Frontal cortex (tissue), 4 donors: ENCODE data around the gene CYBA. TPM values are rescaled to one million over a fixed set of nuclear protein-coding genes. Genes with fewer than 3 reads are reported as not detected.

ENCODE experiments used
- DNase-seq, 2 donors: peaks; one replicate each; pipeline ENCODE4 v3.0.0; 2012; ENCODE audit warnings: low spot score in 2 of 2
- FAIRE-seq: peaks from 2 replicates; lab custom pipeline; 2012; peaks lifted over from hg19 to GRCh38; lab: Jason Lieb, UNC
- total RNA-seq: library from RNA; depleted of rRNA; stranded (reverse); fragments of >200 nt; gene quantifications from one replicate; pipeline ENCODE4 v1.2.3, GENCODE V29; 2014
- donor health status: control.
- donor health status: control.
- donor health status: control.

Gene CYBA
- total RNA-seq, 1 donor from 2014 or later: 24.9 TPM

DNA sequence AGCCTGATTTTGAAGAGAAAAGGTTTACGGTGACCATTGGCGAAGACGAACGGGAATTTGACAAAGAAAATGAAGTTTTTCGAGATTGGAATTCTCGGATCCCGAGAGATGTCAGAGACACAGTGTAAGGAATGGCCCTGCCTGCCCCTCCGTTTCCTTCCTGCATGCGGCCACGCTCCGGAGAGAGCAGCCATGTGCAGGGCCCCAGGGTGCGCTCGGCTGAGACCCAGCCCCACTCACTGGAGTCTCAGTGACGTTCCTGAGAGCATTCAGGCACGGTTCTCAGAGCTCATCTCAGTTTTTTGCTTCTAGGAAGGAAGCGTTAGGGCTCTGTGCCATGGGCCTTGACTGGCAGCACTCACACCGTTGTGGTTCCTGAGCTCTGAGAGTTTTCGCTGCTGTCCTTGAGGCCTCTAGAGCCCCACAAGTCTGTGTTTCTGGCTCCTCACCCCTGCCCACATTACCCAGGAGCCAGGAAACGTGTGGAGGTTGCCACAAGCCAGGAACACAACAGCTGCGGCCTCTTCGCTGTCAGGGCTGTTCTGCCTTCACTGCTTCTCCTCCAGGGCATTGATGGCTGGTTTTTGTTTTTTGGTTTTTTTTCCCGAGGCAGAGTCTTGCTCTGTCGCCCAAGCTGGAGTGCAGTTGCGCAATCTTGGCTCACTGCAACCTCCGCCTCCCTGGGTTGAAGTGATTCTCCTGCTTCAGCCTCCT is 50.9 kb downstream of the CYBA start:
- FAIRE-seq: no peak
- no peak for DNase-seq

DNA sequence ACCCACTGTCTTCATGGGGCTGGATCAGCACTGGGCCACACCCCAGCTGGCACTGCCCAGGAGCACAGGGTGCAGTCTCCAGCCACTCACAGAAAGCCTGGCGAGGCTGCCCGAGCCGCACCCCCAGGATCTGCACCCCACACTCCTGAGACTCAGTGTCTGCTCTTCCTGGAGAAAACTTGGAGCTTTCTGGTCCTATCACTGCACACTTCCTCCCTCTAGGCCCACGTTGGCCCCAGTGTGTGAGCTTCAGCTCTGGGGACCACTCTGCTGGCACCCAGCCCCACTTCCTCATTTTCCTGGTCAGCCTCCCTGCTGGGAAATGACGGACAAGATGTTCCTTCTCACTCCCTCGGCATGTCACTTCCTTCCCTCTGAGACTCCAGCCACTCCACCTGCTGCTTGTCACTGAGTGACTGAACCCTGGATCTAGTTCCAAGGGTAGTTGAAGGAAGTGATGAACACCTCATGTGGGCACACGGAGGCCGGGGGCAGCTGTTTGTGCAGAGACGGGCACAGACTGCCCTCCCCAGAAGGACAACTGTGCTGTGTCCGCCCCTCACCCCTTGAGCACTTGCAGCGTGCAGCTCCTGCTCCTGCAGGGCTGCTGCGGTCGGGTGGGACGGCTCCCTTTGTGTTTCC is 51.6 kb downstream of the CYBA start:
- no peak for FAIRE-seq

DNA sequence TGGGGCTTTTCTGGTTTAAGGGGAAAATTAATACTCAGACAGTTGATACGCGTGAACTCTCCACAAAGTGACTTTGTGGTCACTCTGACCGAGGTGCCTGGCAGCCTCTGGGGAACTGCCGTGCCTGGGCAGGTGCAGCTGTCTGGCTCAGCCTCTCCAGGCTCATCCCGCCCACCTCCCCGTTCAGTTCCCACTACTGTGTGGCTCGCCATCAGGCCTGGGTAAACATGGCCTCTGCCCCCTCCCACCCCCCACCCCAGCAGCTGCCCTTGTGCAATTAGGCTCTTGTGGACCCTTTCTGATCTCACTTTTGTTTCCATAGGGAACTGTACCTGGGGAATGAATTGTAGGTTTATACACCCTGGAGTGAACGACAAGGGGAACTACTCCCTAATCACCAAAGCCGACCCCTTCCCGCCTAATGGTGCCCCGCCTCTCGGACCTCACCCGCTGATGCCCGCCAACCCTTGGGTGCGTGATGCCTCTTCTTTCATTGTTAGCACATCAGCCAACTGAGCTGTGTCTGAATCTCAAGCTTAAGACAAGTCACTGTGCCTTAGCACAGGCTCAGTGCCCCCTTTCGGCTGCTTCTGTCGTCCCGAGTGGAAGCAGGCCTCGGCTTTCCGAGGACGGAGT is 52.9 kb downstream of the CYBA start:
- FAIRE-seq (no peak), DNase-seq (no peak)

More for the DNA sequence above, 51.6 kb downstream of the CYBA start:
- DNase-seq: no peak

DNA sequence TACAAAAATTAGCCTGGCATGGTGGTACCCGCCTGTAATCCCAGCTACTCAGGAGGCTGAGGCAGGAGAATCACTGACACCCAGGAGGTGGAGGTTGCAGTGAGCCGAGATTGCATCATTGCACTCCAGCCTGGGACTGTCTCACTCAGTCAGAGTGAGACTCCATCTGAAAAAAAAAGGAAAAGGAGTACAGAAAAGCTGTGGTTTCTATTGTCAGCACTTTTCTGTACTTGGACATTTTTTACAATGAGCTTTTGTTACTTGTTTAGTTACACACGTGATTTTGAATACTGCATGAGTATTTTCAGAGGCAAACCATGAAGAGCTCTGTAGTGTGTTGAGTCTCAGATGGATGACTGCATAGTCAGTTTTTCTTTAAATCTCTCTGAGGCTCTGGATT is 54.4 kb downstream of the CYBA start:
- DNase-seq (peak in 1 of 2 donors; percentile 45), FAIRE-seq (peak; percentile 8)

DNA sequence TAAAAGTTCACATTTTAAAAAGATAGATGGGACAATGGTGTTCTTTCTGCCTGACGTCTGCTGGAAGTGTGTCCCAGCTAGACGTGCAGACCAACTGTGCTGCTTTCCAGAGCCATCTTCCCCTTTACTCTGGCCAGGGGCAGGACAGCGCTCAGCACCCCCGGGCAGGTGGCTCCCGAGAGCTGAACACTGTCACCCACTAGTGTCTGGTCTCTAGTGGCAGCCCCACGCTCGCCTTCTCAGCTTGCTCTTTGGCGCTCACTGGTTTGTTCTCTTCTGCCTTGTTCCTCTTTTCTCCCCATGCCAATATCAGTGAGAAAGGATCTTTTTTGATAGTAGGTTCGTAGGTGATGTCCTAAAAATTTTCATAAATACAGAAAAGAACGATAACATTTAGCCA is 54.9 kb downstream of the CYBA start:
- FAIRE-seq (no peak), DNase-seq (no peak)

DNA sequence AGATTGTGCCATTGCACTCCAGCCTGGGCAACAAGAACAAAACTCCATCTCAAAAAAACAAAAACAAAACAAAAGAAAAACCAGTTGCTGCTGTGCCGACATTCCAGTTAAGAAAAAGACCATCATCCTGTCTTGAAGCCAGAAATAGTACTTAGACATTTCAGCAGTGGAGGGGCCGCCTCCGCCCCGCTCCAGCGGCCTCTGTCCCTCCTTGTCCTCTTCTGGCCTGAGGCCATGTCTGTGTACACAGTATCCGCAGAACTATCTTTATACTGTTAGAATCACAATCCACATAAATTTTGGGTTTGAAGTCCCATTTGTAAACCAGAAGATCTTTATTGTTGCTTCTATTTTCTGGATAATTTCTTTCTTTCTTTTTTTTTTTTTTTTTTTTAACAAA is 55.8 kb downstream of the CYBA start:
- no peak for FAIRE-seq
- no peak for DNase-seq

DNA sequence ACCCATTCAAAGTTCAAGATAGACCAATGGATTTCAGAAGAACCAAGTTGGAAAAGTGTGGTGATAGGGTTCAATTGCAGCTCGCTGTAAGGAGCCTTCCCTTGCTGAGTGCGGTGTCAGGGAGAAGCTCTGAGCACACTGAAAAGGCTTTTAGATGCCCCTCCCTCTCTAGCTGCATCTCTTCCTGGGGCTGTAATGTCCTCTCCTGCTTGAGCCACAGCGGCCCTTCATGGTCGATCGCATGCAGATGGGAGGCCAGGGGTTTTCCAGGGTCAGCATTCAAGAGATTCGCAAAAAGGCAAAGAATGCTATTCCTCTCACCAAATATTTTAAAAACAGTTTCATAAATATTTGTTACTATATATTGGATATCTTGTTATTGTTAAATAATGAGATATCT is 56.9 kb downstream of the CYBA start:
- no peak for FAIRE-seq

DNA sequence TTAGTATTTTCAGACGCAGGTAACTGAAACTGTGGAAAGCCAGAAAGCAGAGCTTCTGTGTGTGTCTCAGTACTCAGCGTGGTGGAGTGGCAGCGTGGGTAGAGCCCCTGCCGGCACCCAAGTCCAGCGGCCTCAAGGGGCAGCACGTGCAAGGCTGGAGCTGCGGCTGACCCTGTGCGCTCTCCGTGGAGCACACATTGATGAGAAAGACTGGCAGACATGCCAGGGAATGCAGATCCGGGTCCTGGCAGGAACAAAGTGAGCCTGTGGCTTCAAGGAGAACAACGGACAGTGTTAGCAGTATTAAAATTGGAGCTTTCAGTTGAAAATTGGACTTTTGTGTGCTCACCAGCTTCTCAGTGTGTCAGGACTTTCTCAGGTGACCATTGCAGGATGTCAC is 57.4 kb downstream of the CYBA start:
- FAIRE-seq: no peak
- DNase-seq: no peak

More for the DNA sequence above, 56.9 kb downstream of the CYBA start:
- no peak for DNase-seq

Other genes with a start within 250 kb of the CYBA start
- gene ZFPM1, start 197.8 kb downstream of the CYBA start, total RNA-seq: 1.2 TPM
- 13.9 TPM for gene ZC3H18, start 80.7 kb downstream of the CYBA start, total RNA-seq
- gene IL17C, start 12.5 kb downstream of the CYBA start, total RNA-seq: not detected
- 66.0 TPM for gene MVD, start 12.0 kb upstream of the CYBA start, total RNA-seq
- gene SNAI3, start 35.5 kb upstream of the CYBA start, total RNA-seq: not detected
- 10.2 TPM for gene RNF166, start 55.4 kb upstream of the CYBA start, total RNA-seq
- 15.1 TPM for gene CTU2, start 55.5 kb upstream of the CYBA start, total RNA-seq
- gene PIEZO1, start 134.2 kb upstream of the CYBA start, total RNA-seq: 4.1 TPM
- gene CDT1, start 152.7 kb upstream of the CYBA start, total RNA-seq: 1.2 TPM
- gene APRT, start 160.9 kb upstream of the CYBA start, total RNA-seq: 15.9 TPM
- gene GALNS, start 205.9 kb upstream of the CYBA start, total RNA-seq: 5.7 TPM
- gene TRAPPC2L, start 206.1 kb upstream of the CYBA start, total RNA-seq: 26.5 TPM
- gene PABPN1L, start 215.6 kb upstream of the CYBA start, total RNA-seq: not detected